Stimulated activated CD8-positive, alpha-beta memory T cell treated with anti-CD3 and anti-CD28 coated beads, Interleukin-15, amount 100 ng/mL, for 48 hours (primary cell): ENCODE data around the gene FOXO6.

ENCODE experiments used
- DNase-seq, 2 donors: peaks; one replicate each; pipeline ENCODE4 v3.0.0-alpha.2; 2020; ENCODE audit warnings: low read depth in 2 of 2

FOXO6 gene

GRCh38 chr1:41360786-41361494, at the start of gene FOXO6:
Gene FOXO6 (plus strand): TSS chr1:41361434.
- peak; percentile 88 for DNase-seq

- no peak for DNase-seq
Observed at GRCh38 chr1:41312991-41313645, 48.1 kb upstream of the FOXO6 start.

- no peak for DNase-seq
Observed at GRCh38 chr1:41313661-41314131, 47.5 kb upstream of the FOXO6 start.

- DNase-seq: no peak
Observed at GRCh38 chr1:41314376-41315145, 46.7 kb upstream of the FOXO6 start.

GRCh38 chr1:41315146-41315822, 46.0 kb upstream of the FOXO6 start:
- no peak for DNase-seq

- no peak for DNase-seq
Observed at GRCh38 chr1:41315871-41316270, 45.4 kb upstream of the FOXO6 start.

GRCh38 chr1:41317361-41317760, 43.9 kb upstream of the FOXO6 start:
- DNase-seq: no peak

- DNase-seq: no peak
Observed at GRCh38 chr1:41318135-41318534, 43.1 kb upstream of the FOXO6 start.

- DNase-seq: no peak
Observed at GRCh38 chr1:41319106-41319755, 42.0 kb upstream of the FOXO6 start.

- no peak for DNase-seq
Observed at GRCh38 chr1:41319807-41320711, 41.2 kb upstream of the FOXO6 start.

- no peak for DNase-seq
Observed at GRCh38 chr1:41320895-41321676, 40.1 kb upstream of the FOXO6 start.

- DNase-seq: no peak
Observed at GRCh38 chr1:41322101-41322661, 39.1 kb upstream of the FOXO6 start.

- no peak for DNase-seq
Observed at GRCh38 chr1:41322835-41323234, 38.4 kb upstream of the FOXO6 start.

- no peak for DNase-seq
Observed at GRCh38 chr1:41323243-41323642, 38.0 kb upstream of the FOXO6 start.

- no peak for DNase-seq
Observed at GRCh38 chr1:41325801-41326200, 35.4 kb upstream of the FOXO6 start.

GRCh38 chr1:41327383-41327999, 33.7 kb upstream of the FOXO6 start:
- no peak for DNase-seq

GRCh38 chr1:41328001-41328615, 33.1 kb upstream of the FOXO6 start:
- DNase-seq: no peak
